ENCODE results near the gene NCS1.

GRCh38 chr9:130172858-130173665, 858 bp downstream of the NCS1 start:
- TF ChIP-seq CTCF (IDR thresholded peaks at IDR 0.05) (peak in 1 of 6 experiments; percentile 14), POLR2A (IDR thresholded peaks at IDR 0.05) (peak in 1 of 2 donors; percentile 25)
